Activated T-cell treated with anti-CD3 and anti-CD28 coated beads, Interleukin-2, amount 50 U/mL, for 4 hours (primary cell): Measurements from ENCODE around the gene BTBD1. TPM values are rescaled to one million over a fixed set of nuclear protein-coding genes. Genes with fewer than 3 reads are reported as not detected.
"Not testable (repeated sequence)": the region's sequence is repeated elsewhere in the genome, so short reads cannot be mapped to it uniquely, and the experiment has no call there.

Experiments
- ATAC-seq, 2 donors: fragments of 200-7000 bp; cut with Tn5 transposase; one replicate each; pipeline ENCODE4 v1.10.0; 2021
- DNase-seq: peaks from one replicate; pipeline ENCODE4 v3.0.0-alpha.2; 2020
- H3K27me3 Mint-ChIP-seq: one replicate; pipeline ENCODE4 v1.8.0; 2021; ENCODE audit warnings: low read depth, mixed read lengths
- H3K36me3 Mint-ChIP-seq: one replicate; pipeline ENCODE4 v1.8.0; 2022; ENCODE audit warnings: mixed read lengths; ENCODE audit not compliant: insufficient read depth
- H3K4me1 Mint-ChIP-seq: one replicate; pipeline ENCODE4 v1.8.0; 2021; ENCODE audit warnings: low read depth, mixed read lengths
- H3K4me3 Mint-ChIP-seq: one replicate; pipeline ENCODE4 v1.8.0; 2021; ENCODE audit warnings: mild to moderate bottlenecking, moderate library complexity, mixed read lengths
- H3K9me3 Mint-ChIP-seq: one replicate; pipeline ENCODE4 v1.8.0; 2021; ENCODE audit warnings: mixed read lengths
- total RNA-seq, 3 donors: library from RNA; stranded (reverse); gene quantifications; one replicate each; pipeline ENCODE4 v1.2.1, GENCODE V29; 2021

The BTBD1 gene
- total RNA-seq, 3 donors from 2014 or later, result 45.6 to 47.9 (median 46.7) TPM

GRCh38 chr15:83057696-83058376 lies 9.2 kb downstream of the BTBD1 start:
- no peak overlapping the region for H3K4me3 Mint-ChIP-seq
- H3K27me3 Mint-ChIP-seq, result no peaks in the 10 kb centered on the region
- no peaks in the 10 kb centered on the region for H3K9me3 Mint-ChIP-seq
- peaks cover 23% of the 10 kb centered on the region for H3K4me1 Mint-ChIP-seq
- peaks cover 18% of the 10 kb centered on the region for H3K36me3 Mint-ChIP-seq
- ATAC-seq (no peak), DNase-seq (no peak)

- ATAC-seq (no peak), DNase-seq (no peak)
- H3K36me3 Mint-ChIP-seq, result peaks cover 18% of the 10 kb centered on the region
These were observed 10.1 kb downstream of the BTBD1 start for GRCh38 chr15:83057002-83057401.

DNA sequence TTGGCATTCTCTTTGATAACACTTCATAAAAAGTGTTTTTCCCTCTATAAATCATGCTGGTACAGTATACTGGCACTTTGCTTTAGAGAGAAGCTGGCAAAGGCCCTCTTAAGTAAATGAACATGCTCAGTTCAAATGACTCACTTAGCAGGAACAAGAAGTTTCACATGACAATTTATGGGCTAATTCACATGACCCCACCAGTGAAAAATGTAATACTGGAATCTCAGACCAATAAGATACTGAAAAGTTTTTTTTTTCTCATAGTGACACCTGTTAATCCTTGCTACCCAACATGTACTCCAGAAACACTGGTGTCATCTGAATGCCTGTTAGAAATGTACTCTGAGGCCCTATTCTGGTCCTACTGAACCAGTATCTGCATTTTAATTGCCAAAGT lies 13.9 kb downstream of the BTBD1 start:
- no peaks in the 10 kb centered on the region for H3K27me3 Mint-ChIP-seq
- no peak overlapping the region for H3K4me3 Mint-ChIP-seq
- DNase-seq (no peak), ATAC-seq (no peak)
- H3K4me1 Mint-ChIP-seq, result peaks cover 18% of the 10 kb centered on the region
- H3K9me3 Mint-ChIP-seq, result no peaks in the 10 kb centered on the region
- H3K36me3 Mint-ChIP-seq, result peaks cover 24% of the 10 kb centered on the region

More at GRCh38 chr15:83057002-83057401, 10.1 kb downstream of the BTBD1 start:
- Mint-ChIP-seq H3K4me3 (no peak overlapping the region), H3K9me3 (no peaks in the 10 kb centered on the region), H3K4me1 (peaks cover 23% of the 10 kb centered on the region), H3K27me3 (no peaks in the 10 kb centered on the region)

DNA sequence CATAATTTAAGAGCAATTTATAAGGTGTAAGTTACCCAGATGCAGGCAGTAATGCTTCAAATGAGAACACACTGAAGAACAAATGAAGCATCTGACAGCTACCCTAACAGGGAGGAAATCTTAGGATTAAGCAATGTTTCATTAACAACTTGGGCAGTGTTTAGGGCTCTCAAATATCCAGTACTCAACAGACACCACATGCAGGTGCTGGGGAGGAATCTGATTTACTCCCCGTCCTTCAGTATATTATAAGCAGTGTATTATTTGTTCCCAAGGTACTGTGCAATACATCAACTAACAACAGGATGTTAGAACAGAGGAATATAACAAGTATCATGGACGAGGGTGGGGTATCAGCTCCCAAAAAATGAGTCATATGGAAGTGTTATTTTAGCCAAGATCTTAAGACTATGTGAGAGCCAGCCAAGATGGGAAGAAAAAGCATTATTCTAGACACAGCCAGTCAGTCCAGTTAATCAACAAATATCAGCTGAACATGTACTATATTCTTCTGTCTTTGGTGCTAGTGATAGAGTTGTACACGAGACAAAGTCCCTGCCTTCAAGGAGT lies 20.4 kb downstream of the BTBD1 start:
- H3K9me3 Mint-ChIP-seq, result no peaks in the 10 kb centered on the region
- no peak overlapping the region for H3K4me3 Mint-ChIP-seq
- DNase-seq (no peak), ATAC-seq (no peak)
- peaks cover 9% of the 10 kb centered on the region for H3K4me1 Mint-ChIP-seq
- peaks cover 43% of the 10 kb centered on the region for H3K36me3 Mint-ChIP-seq
- H3K27me3 Mint-ChIP-seq, result no peaks in the 10 kb centered on the region

GRCh38 chr15:83044156-83044555 lies 22.9 kb downstream of the BTBD1 start:
- DNase-seq, result no peak

DNA sequence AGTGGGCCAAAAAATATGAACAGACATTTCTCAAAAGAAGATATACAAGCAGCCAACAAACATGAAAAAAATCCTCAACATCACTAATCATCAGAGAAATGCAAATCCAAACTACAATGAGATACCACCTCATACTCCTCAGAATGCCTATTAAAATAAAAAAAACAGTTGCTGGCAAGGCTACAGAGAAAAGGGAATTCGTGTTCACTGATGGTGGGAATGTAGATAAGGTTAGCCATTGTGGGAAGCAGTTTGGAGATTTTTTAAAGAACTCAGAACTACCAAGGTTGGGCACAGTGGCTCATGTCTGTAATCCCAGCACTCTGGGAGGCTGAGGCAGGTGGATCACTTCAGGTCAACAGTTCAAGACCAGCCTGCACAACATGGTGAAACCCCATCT lies 27.8 kb downstream of the BTBD1 start:
- peaks cover 3% of the 10 kb centered on the region for H3K9me3 Mint-ChIP-seq
- H3K36me3 Mint-ChIP-seq, result peaks cover 56% of the 10 kb centered on the region
- H3K4me3 Mint-ChIP-seq, result no peak overlapping the region
- H3K27me3 Mint-ChIP-seq, result no peaks in the 10 kb centered on the region
- no peak for DNase-seq
- peaks cover 26% of the 10 kb centered on the region for H3K4me1 Mint-ChIP-seq
- ATAC-seq, result no peak

More at GRCh38 chr15:83044156-83044555, 22.9 kb downstream of the BTBD1 start:
- peaks cover 13% of the 10 kb centered on the region for H3K4me1 Mint-ChIP-seq
- H3K36me3 Mint-ChIP-seq, result peaks cover 60% of the 10 kb centered on the region
- no peaks in the 10 kb centered on the region for H3K27me3 Mint-ChIP-seq
- no peak overlapping the region for H3K4me3 Mint-ChIP-seq
- no peak for ATAC-seq
- H3K9me3 Mint-ChIP-seq, result no peaks in the 10 kb centered on the region

GRCh38 chr15:83036253-83036652 lies 30.8 kb downstream of the BTBD1 start:
- H3K4me1 Mint-ChIP-seq, result peaks cover 28% of the 10 kb centered on the region
- H3K4me3 Mint-ChIP-seq, result no peak overlapping the region
- DNase-seq, result no peak
- no peaks in the 10 kb centered on the region for H3K27me3 Mint-ChIP-seq
- H3K36me3 Mint-ChIP-seq, result peaks cover 54% of the 10 kb centered on the region
- peaks cover 3% of the 10 kb centered on the region for H3K9me3 Mint-ChIP-seq
- no peak for ATAC-seq

DNA sequence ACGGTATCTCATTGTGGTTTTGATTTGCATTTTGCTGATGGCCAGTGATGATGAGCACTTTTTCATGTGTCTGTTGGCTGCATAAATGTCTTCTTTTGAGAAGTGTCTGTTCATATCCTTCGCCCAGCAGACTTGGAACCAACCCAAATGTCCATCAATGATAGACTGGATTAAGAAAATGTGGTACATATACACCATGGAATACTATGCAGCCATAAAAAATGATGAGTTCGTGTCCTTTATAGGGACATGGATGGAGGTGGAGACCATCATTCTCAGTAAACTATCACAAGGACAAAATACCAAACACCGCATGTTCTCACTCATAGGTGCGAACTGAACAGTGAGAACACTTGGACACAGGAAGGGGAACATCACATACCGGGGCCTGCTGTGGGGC lies 35.8 kb downstream of the BTBD1 start:
- peaks cover 41% of the 10 kb centered on the region for H3K36me3 Mint-ChIP-seq
- not testable (repeated sequence) for H3K27me3 Mint-ChIP-seq, ATAC-seq, H3K4me3 Mint-ChIP-seq, H3K9me3 Mint-ChIP-seq, DNase-seq, H3K4me1 Mint-ChIP-seq

DNA sequence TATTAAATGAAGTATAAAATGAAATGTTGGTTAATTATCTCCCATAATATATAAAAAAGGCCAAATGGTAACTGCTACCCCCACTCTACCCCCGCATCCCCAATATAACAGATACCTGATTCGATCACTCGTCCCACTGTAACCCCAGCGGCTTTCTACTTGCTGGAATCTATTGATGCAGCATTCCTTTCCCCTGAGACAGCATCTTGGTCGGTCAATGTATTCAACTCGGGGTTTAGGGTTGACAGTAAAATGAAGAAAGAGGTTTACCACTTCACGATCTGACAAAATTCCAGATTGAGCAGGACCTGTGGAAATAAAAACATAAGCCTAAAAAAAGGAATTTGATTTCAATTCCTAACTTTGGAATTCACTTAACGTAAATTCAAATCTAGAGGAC lies 37.0 kb downstream of the BTBD1 start:
- peaks cover 5% of the 10 kb centered on the region for H3K4me1 Mint-ChIP-seq

DNA sequence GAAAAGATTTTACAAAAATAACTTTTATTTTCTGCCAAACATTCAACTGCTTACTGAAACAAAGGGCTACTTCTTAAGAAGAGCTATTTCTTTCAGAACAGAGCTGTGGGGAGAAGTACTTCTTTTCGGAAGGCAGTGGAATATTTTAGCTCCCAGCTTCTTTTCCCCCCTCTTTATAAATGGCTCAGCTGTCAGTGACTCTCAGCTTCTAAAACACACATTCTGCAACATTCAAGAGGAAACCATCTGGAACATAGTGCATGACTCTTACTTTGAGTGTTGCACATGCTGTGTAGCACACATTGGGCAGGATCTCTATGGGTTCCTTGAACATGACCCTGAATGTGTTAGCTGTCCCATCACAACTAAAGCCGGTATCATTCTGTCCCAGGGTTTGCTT lies 48.6 kb downstream of the BTBD1 start:
- DNase-seq (no peak), ATAC-seq (no peak)
- no peaks in the 10 kb centered on the region for H3K27me3 Mint-ChIP-seq
- no peaks in the 10 kb centered on the region for H3K9me3 Mint-ChIP-seq
- peaks cover 10% of the 10 kb centered on the region for H3K36me3 Mint-ChIP-seq
- peaks cover 15% of the 10 kb centered on the region for H3K4me1 Mint-ChIP-seq
- H3K4me3 Mint-ChIP-seq, result no peak overlapping the region

More for the DNA sequence above, 37.0 kb downstream of the BTBD1 start:
- H3K36me3 Mint-ChIP-seq, result peaks cover 34% of the 10 kb centered on the region
- no peaks in the 10 kb centered on the region for H3K27me3 Mint-ChIP-seq
- ATAC-seq (no peak), DNase-seq (no peak)
- no peak overlapping the region for H3K4me3 Mint-ChIP-seq
- H3K9me3 Mint-ChIP-seq, result no peaks in the 10 kb centered on the region

DNA sequence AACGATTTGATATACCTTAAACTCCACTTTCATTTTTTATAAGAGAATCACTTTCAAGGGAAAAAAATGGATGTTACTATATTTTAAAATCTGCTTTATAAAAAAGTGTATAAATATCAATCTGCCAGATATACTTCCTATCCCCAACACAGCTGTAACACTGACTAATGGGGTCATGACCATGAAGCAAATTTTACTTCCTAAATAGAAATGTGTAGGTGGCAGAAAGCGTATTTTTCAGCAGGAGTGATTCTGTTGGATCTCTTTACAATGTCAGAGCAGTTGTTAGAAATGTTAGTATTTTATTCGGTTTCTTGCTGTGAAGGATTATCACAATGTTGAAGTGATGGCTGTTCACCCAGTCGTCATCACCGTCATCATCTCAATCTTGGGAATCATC lies 50.1 kb downstream of the BTBD1 start:
- Mint-ChIP-seq H3K4me3 (no peak overlapping the region), H3K36me3 (peaks cover 10% of the 10 kb centered on the region), H3K27me3 (no peaks in the 10 kb centered on the region), H3K4me1 (peaks cover 27% of the 10 kb centered on the region), H3K9me3 (no peaks in the 10 kb centered on the region)
- DNase-seq, result no peak
- no peak for ATAC-seq

DNA sequence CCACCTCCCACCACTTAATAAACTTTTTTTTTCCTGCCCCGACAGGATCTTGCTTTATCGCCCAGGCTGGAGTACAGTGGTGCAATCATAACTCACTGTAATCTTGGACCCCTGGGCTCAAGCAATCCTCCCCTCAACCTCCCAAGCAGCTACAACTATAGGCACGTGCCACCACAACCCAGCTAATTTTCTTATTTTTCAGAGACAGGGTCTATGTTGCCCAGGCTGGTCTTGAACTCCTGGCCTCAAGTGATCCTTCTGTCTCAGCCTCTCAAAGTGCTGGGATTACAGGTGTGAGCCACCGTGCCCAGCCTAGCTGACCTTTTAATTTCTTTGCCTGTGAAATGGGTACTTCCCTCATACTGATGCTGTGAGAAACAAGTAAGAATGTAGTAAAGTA lies 51.7 kb downstream of the BTBD1 start:
- ATAC-seq (no peak), DNase-seq (no peak)
- H3K4me3 Mint-ChIP-seq, result no peak overlapping the region
- H3K4me1 Mint-ChIP-seq, result peaks cover 37% of the 10 kb centered on the region
- no peaks in the 10 kb centered on the region for H3K9me3 Mint-ChIP-seq
- peaks cover 8% of the 10 kb centered on the region for H3K36me3 Mint-ChIP-seq
- no peaks in the 10 kb centered on the region for H3K27me3 Mint-ChIP-seq

GRCh38 chr15:83014205-83014653 lies 52.8 kb downstream of the BTBD1 start:
- DNase-seq (no peak), ATAC-seq (no peak)
- Mint-ChIP-seq H3K4me1 (peaks cover 49% of the 10 kb centered on the region), H3K4me3 (no peak overlapping the region), H3K27me3 (no peaks in the 10 kb centered on the region), H3K9me3 (no peaks in the 10 kb centered on the region), H3K36me3 (peaks cover 13% of the 10 kb centered on the region)

DNA sequence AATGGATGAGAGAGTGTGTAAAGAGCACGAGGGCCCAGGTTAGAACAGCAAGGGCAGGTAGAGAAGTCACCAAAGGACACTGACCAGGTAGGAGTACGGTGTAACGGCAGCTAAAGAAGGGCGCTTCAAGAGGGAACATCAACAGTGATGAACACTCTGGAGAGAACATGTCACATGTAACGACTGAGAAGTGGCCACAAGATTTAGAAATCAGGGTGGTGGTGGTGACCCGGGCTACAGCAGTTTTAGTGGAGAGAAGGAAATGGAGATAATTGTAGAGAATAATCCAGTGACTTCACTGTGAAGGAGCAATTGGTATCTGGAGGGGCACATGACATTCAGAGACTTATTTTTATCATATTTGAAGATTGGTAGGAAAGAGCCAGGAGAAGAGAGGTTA lies 54.4 kb downstream of the BTBD1 start:
- no peaks in the 10 kb centered on the region for H3K9me3 Mint-ChIP-seq
- DNase-seq (no peak), ATAC-seq (no peak)
- peak overlapping the region; percentile 97 for H3K4me3 Mint-ChIP-seq
- H3K4me1 Mint-ChIP-seq, result peaks cover 49% of the 10 kb centered on the region
- peaks cover 17% of the 10 kb centered on the region for H3K36me3 Mint-ChIP-seq
- H3K27me3 Mint-ChIP-seq, result no peaks in the 10 kb centered on the region

DNA sequence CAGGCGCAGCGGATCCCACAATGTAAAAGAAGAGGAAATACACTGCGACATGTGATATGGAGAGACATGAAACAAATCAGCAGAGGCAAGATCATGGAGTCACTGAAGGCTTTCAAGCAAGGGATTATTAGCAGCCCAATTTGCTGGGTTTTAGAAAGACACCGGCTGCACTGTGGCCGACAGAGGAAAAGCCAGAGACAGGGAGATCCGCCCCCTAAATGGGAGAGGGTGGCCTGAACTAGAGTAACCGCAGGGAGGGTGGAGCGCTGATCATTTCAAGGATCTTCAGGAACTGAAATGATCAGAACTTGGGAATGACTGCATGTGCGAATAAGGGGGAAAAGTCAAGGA lies 55.0 kb downstream of the BTBD1 start:
- ATAC-seq, result no peak
- Mint-ChIP-seq H3K4me3 (peak overlapping the region; percentile 97), H3K9me3 (no peaks in the 10 kb centered on the region), H3K4me1 (peaks cover 49% of the 10 kb centered on the region), H3K36me3 (peaks cover 18% of the 10 kb centered on the region), H3K27me3 (no peaks in the 10 kb centered on the region)
- no peak for DNase-seq
